ENCODE results near the gene TNRC6C. TPM values are rescaled to one million over a fixed set of nuclear protein-coding genes. Genes with fewer than 3 reads are reported as not detected.
A peak's percentile ranks its signal among the peaks of the same experiment; 100 is the strongest.

TNRC6C gene
- total and polyA plus RNA-seq, 5 donors = 8.6 to 32.8 (median 24.4) TPM

GRCh38 chr17:78045316-78045715 lies 86.8 kb downstream of the TNRC6C start:
- H3K27ac ChIP-seq (ENCODE audit: low read length) = no peak overlapping the region
- no peaks in the 10 kb centered on the region for H3K27me3 ChIP-seq (ENCODE audit: control insufficient read depth, insufficient read depth)
- ATAC-seq (no peak), DNase-seq (no peak)
- no peaks in the 10 kb centered on the region for H3K9me3 ChIP-seq (ENCODE audit: control insufficient read depth, low read length)
- 95% methylated on average over 5 of the region's 5 CpGs for WGBS
- intact Hi-C loops (cut with DNase I) = no loop called here
- H3K4me1 ChIP-seq (ENCODE audit: control insufficient read depth, insufficient read depth, low read length) = peaks cover 6% of the 10 kb centered on the region
- no peak overlapping the region for H3K4me3 ChIP-seq (ENCODE audit: low read length)

GRCh38 chr17:78046923-78047322 lies 88.4 kb downstream of the TNRC6C start:
- intact Hi-C loops (cut with DNase I) = no loop called here
- Histone ChIP-seq H3K4me3 (ENCODE audit: low read length) (no peak overlapping the region), H3K27me3 (ENCODE audit: control insufficient read depth, insufficient read depth) (no peaks in the 10 kb centered on the region), H3K27ac (ENCODE audit: low read length) (no peak overlapping the region), H3K9me3 (ENCODE audit: control insufficient read depth, low read length) (no peaks in the 10 kb centered on the region), H3K4me1 (ENCODE audit: control insufficient read depth, insufficient read depth, low read length) (peaks cover 6% of the 10 kb centered on the region)
- DNase-seq (no peak), ATAC-seq (no peak)
- 67% methylated on average over 2 of the region's 2 CpGs for WGBS

- H3K9me3 ChIP-seq (ENCODE audit: control insufficient read depth, low read length) = no peaks in the 10 kb centered on the region
- no peak for DNase-seq
- H3K27me3 ChIP-seq (ENCODE audit: control insufficient read depth, insufficient read depth) = no peaks in the 10 kb centered on the region
- H3K4me1 ChIP-seq (ENCODE audit: control insufficient read depth, insufficient read depth, low read length) = peaks cover 4% of the 10 kb centered on the region
- H3K27ac ChIP-seq (ENCODE audit: low read length) = no peak overlapping the region
- intact Hi-C loops (cut with DNase I) = no loop called here
- ATAC-seq = no peak
- no peak overlapping the region for H3K4me3 ChIP-seq (ENCODE audit: low read length)
- 83% methylated on average over 10 of the region's 10 CpGs for WGBS
Observed at GRCh38 chr17:78048346-78049292, 90.1 kb downstream of the TNRC6C start.

- Histone ChIP-seq H3K4me3 (ENCODE audit: low read length) (no peak overlapping the region), H3K4me1 (ENCODE audit: control insufficient read depth, insufficient read depth, low read length) (peaks cover under 1% of the 10 kb centered on the region), H3K9me3 (ENCODE audit: control insufficient read depth, low read length) (no peaks in the 10 kb centered on the region), H3K27ac (ENCODE audit: low read length) (no peak overlapping the region), H3K27me3 (ENCODE audit: control insufficient read depth, insufficient read depth) (no peaks in the 10 kb centered on the region)
- 83% methylated on average over 2 of the region's 2 CpGs for WGBS
- DNase-seq = no peak
- no peak for ATAC-seq
- intact Hi-C loops (cut with DNase I) = no loop called here
Observed at GRCh38 chr17:78049609-78050008, 91.1 kb downstream of the TNRC6C start.

- no peaks in the 10 kb centered on the region for H3K27me3 ChIP-seq (ENCODE audit: control insufficient read depth, insufficient read depth)
- no peak overlapping the region for H3K4me3 ChIP-seq (ENCODE audit: low read length)
- intact Hi-C loops (cut with DNase I) = no loop called here
- no peak overlapping the region for H3K27ac ChIP-seq (ENCODE audit: low read length)
- H3K9me3 ChIP-seq (ENCODE audit: control insufficient read depth, low read length) = no peaks in the 10 kb centered on the region
- ATAC-seq (no peak), DNase-seq (no peak)
- 96% methylated on average over 19 of the region's 19 CpGs for WGBS
- no peaks in the 10 kb centered on the region for H3K4me1 ChIP-seq (ENCODE audit: control insufficient read depth, insufficient read depth, low read length)
Observed at GRCh38 chr17:78051186-78051972, 92.9 kb downstream of the TNRC6C start.

GRCh38 chr17:78053777-78054468 lies 95.4 kb downstream of the TNRC6C start:
- DNase-seq = no peak
- ATAC-seq = no peak
- intact Hi-C loops (cut with DNase I) = no loop called here
- H3K27ac ChIP-seq (ENCODE audit: low read length) = no peak overlapping the region
- WGBS = 93% methylated on average over 5 of the region's 5 CpGs
- no peak overlapping the region for H3K4me3 ChIP-seq (ENCODE audit: low read length)
- no peaks in the 10 kb centered on the region for H3K4me1 ChIP-seq (ENCODE audit: control insufficient read depth, insufficient read depth, low read length)
- H3K27me3 ChIP-seq (ENCODE audit: control insufficient read depth, insufficient read depth) = no peaks in the 10 kb centered on the region
- no peaks in the 10 kb centered on the region for H3K9me3 ChIP-seq (ENCODE audit: control insufficient read depth, low read length)

- no peaks in the 10 kb centered on the region for H3K27me3 ChIP-seq (ENCODE audit: control insufficient read depth, insufficient read depth)
- no peaks in the 10 kb centered on the region for H3K4me1 ChIP-seq (ENCODE audit: control insufficient read depth, insufficient read depth, low read length)
- intact Hi-C loops (cut with DNase I) = no loop called here
- no peak overlapping the region for H3K4me3 ChIP-seq (ENCODE audit: low read length)
- WGBS = 68% methylated on average over 3 of the region's 3 CpGs
- DNase-seq = no peak
- H3K9me3 ChIP-seq (ENCODE audit: control insufficient read depth, low read length) = no peaks in the 10 kb centered on the region
- H3K27ac ChIP-seq (ENCODE audit: low read length) = peak overlapping the region; percentile 9
- ATAC-seq = peak in 1 of 2 donors; percentile 44
Observed at GRCh38 chr17:78057113-78057740, 98.7 kb downstream of the TNRC6C start.

GRCh38 chr17:78058001-78058400 lies 99.5 kb downstream of the TNRC6C start:
- 69% methylated on average over 6 of the region's 6 CpGs for WGBS
- intact Hi-C loops (cut with DNase I) = no loop called here
- no peak for DNase-seq
- Histone ChIP-seq H3K9me3 (ENCODE audit: control insufficient read depth, low read length) (no peaks in the 10 kb centered on the region), H3K4me1 (ENCODE audit: control insufficient read depth, insufficient read depth, low read length) (no peaks in the 10 kb centered on the region), H3K27ac (ENCODE audit: low read length) (peak overlapping the region; percentile 50), H3K27me3 (ENCODE audit: control insufficient read depth, insufficient read depth) (no peaks in the 10 kb centered on the region), H3K4me3 (ENCODE audit: low read length) (no peak overlapping the region)
- ATAC-seq = no peak

GRCh38 chr17:78058581-78058980 lies 100.1 kb downstream of the TNRC6C start:
- DNase-seq (no peak), ATAC-seq (no peak)
- no peaks in the 10 kb centered on the region for H3K4me1 ChIP-seq (ENCODE audit: control insufficient read depth, insufficient read depth, low read length)
- intact Hi-C loops (cut with DNase I) = no loop called here
- WGBS = 65% methylated on average over 1 of the region's 1 CpG
- H3K4me3 ChIP-seq (ENCODE audit: low read length) = no peak overlapping the region
- H3K27ac ChIP-seq (ENCODE audit: low read length) = peak overlapping the region; percentile 76
- H3K27me3 ChIP-seq (ENCODE audit: control insufficient read depth, insufficient read depth) = no peaks in the 10 kb centered on the region
- H3K9me3 ChIP-seq (ENCODE audit: control insufficient read depth, low read length) = no peaks in the 10 kb centered on the region

GRCh38 chr17:78062596-78062995 lies 104.1 kb downstream of the TNRC6C start:
- no peak overlapping the region for H3K27ac ChIP-seq (ENCODE audit: low read length)

More at GRCh38 chr17:78062596-78062995, 104.1 kb downstream of the TNRC6C start:
- no peaks in the 10 kb centered on the region for H3K9me3 ChIP-seq (ENCODE audit: control insufficient read depth, low read length)
- H3K4me1 ChIP-seq (ENCODE audit: control insufficient read depth, insufficient read depth, low read length) = no peaks in the 10 kb centered on the region
- ATAC-seq (no peak), DNase-seq (no peak)
- WGBS = 86% methylated on average over 2 of the region's 2 CpGs
- intact Hi-C loops (cut with DNase I) = no loop called here
- H3K27me3 ChIP-seq (ENCODE audit: control insufficient read depth, insufficient read depth) = no peaks in the 10 kb centered on the region
- no peak overlapping the region for H3K4me3 ChIP-seq (ENCODE audit: low read length)

All from right cardiac atrium (tissue), 5 donors.